HuH-7 (cell line): ENCODE results near the gene TSPAN32.
"Not testable (repeated sequence)": the region's sequence is repeated elsewhere in the genome, so short reads cannot be mapped to it uniquely, and the experiment has no call there.

Source experiments
- DNase-seq: peaks from one replicate; pipeline ENCODE4 v3.0.0; 2011; ENCODE audit warnings: low spot score

Gene TSPAN32

GRCh38 chr11:2343502-2343901 is 41.7 kb downstream of the TSPAN32 start:
- no peak for DNase-seq

DNA sequence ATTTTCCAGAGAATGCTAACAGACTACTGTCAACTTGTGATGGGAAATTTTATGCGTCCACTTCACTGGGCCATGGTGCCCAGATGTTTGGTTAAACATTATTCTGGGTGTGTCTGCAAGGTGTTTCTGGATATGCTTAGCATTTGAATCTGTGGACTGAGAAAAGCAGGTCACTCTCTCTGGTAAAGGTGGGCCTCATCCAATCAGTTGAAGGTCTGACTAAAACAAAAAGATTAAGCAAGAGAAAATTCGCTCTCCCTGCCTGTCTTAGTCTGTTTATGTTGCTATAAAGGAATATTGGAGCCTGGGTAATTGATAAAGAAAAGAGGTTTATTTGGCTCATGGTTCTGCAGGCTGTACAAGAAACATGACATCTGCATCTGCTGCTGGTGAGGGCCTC is 43.2 kb downstream of the TSPAN32 start:
- no peak for DNase-seq

GRCh38 chr11:2346014-2346413 is 44.2 kb downstream of the TSPAN32 start:
- no peak for DNase-seq

DNA sequence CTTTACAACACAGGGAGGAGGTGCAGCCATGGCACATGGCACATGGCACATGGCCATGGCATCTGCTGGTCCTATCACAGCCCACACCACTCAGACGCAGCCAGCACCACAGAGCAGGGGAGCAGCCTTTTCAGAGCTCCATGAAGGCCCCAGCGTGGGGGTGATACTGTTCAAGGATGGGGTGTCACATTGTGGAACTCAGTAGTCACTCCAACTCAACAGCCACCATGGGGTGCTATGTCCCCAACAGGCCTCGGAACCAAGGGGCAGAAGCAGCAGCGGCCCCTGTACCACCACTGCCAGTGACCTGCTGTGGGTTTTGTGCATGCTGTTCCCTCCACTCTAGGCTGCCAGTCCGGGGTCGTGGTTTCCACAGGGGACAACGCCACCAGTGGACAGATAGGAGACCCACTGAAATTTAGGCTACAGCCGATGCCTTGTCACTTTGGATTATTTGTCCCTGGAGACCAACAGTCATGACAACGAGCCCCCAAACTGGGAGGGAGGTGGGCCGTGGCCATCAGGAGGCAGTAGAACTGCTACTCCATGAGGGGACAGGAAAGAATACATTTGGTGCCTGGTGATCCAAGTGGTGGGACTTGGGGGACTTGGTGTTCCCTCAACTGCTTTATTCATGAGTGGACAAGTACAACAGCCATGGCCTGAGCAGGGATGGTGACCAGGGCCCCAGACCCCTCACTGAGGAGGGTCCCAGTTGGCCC is 44.9 kb downstream of the TSPAN32 start:
- DNase-seq: no peak

GRCh38 chr11:2347308-2347830 is 45.6 kb downstream of the TSPAN32 start:
- no peak for DNase-seq

- DNase-seq: no peak
These were observed 47.2 kb downstream of the TSPAN32 start for GRCh38 chr11:2348986-2349385.

DNA sequence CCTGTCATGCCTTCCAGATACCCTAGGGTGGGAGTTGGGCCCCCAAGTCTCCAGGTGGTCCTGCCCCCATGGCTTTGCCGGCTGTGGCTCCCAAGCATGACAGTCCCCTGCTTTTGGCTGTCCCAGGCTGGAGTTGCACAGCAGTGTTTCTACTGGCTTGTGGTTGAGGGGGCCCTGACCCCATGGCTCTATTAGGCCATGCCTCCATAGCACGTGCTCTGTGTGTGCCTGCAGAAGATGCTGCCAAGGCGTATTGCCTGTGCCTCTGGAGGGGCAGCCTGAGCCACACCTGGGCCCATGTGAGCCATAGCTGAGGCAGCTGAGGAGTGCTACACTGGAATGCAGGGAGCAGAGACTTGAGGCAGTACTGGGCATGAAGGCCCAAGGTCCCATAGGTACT is 49.9 kb downstream of the TSPAN32 start:
- no peak for DNase-seq

- DNase-seq: no peak
These were observed 50.6 kb downstream of the TSPAN32 start for GRCh38 chr11:2352420-2352819.

- no peak for DNase-seq
These were observed 53.3 kb downstream of the TSPAN32 start for GRCh38 chr11:2355000-2355644.

DNA sequence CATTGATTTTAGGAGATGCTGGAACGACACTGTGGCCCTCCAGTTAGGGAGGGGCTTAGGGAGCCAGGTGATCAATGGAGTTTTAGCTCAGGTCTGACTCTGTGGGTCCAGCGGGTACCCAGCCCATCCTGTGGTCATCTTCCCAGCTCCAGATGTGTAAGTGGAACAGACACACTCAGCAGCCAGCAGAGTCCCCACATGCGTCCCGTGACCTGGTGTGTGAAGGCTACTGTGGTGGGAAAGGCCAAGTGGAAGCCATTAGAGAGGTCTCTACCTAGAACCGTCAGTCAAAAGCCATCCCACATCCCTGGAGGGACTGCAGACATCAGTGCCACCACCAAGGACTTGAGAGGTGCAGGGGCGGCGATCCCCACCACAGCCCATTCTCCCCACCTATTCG is 55.4 kb downstream of the TSPAN32 start:
- no peak for DNase-seq

DNA sequence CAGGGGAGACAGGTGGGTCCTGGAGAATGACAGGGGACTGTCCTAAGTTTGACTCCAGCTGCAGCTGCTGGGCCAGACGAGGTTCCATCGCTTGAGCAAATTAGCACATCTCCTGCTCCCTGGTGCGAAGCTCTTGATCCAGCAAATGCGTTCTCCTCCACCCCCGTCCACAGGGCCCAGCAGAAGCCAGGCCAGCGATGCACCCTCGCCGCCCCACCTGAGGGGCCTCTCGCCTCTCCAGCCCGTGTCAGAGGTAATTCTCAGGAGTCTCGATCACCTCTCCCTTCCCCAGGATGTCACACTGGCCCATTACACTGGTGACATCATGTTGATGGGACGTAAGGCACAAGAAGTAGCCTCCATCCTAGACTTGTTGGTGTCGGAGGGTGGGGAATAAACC is 55.8 kb downstream of the TSPAN32 start:
- not testable (repeated sequence) for DNase-seq

DNA sequence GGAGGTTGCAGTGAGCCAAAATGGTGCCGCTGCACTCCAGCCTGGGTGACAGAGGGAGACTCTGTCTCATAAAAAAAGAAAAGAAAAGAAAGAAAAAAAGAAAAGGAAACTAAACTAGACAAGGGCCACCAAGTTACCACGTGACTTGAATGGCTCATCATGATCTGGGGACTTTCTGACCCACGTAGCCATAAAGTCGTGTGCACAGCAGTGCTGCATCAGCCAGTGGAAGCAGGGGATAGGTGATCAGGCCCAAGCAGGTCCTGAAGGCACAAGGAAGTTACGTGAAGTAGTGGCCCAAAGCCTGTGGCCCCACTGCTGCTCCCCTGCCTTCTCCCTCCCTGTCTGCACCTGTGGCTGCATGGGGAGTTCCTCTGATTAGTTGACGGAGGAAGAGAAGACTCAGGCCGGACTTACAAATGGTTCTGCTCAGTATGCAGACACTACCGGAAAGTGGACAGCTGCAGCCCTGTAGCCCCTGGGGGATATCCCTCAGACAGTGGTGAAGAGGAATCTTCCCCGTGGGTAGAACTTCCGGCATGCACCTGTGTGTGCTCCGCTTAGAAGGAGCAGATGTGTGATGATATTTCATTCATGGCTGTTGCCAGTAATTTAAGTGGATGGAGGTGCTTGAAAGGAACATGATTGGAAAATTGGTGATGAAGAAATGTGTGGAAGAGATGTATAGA is 57.1 kb downstream of the TSPAN32 start:
- no peak for DNase-seq

GRCh38 chr11:2359557-2359956 is 57.7 kb downstream of the TSPAN32 start:
- DNase-seq: no peak

DNA sequence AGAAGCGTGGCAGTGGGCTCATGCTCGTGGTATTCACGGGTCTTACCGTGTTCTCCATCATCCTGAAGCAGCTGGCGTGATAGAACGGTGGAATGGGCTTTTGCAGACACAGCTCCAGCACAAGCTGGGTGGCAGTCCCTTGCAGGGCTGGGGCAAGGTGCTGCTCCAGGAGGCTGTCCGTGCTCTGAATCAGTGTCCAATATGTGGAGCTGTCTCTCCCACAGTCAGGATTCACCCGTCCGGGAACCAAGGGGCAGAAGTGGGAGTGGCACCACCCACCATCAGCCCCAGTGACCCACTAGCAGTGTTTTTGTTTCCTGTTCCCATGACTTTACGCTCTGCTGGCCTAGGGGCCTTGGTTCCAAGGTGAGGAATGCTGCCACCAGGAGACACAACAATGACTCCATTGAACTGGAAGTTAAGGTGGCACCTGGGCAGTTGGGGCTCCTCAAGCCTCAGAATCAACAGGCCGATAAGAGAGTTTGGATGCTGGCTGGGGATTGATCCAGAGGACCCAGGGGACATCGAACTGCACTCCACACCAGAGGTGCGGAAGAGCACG is 58.3 kb downstream of the TSPAN32 start:
- DNase-seq: no peak

DNA sequence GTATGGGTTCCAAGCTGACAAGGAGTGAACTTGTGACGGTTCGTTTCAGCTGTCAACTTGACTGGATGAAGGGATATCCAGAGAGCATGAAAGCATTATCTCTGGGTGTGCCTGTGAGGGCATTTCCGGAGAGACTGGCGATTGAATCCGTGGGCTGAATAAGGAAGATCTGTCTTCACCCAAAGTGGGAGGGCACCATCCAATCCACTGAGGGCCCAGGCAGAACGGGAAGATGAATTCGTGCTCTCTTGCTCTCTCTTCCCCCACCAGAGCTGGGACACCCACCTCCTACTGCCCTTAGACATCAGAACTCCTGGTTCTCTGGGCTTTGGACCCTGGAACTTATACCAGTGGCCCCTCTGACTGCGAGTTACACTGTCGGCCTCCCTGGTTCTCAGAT is 59.8 kb downstream of the TSPAN32 start:
- no peak for DNase-seq

- no peak for DNase-seq
These were observed 60.6 kb downstream of the TSPAN32 start for GRCh38 chr11:2362414-2362813.

- DNase-seq: no peak
These were observed 61.3 kb downstream of the TSPAN32 start for GRCh38 chr11:2363130-2363529.

GRCh38 chr11:2363577-2364370 is 62.0 kb downstream of the TSPAN32 start:
- no peak for DNase-seq

- DNase-seq: not testable (repeated sequence)
These were observed 62.6 kb downstream of the TSPAN32 start for GRCh38 chr11:2364386-2364785.

DNA sequence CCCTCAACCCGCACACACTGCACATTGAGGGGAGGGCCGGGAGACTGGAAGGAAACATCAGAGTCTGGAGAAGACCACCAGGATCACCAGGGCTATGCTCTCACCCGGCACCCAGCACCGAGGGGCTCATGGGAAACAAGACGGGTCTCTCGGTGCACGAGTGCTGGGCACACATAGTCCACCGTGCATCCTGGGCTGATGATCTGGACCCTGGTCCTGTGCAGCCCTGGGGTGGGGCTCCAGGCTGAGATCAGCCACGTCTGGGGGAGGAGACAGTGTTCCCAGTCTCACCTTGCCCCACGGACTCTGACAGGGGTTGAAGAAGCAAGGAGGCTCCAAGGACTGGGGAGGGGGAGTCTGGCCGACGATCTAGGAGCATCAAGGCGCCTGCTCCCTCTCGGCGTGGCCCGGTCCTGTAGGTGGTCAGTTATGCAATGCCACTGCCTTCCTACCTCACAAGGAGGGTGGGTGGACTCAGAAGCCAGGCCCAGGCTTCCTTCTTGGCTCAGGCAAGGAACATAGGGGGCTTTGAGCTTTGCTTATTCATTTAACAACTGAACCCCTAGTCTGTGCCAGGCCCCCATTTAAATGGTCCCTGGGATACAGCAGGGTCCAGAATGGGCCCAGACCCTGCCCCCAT is 63.9 kb downstream of the TSPAN32 start:
- DNase-seq: no peak

- no peak for DNase-seq
These were observed 64.5 kb downstream of the TSPAN32 start for GRCh38 chr11:2366276-2366675.
